ENCODE results near the gene PTPRD. TPM values are rescaled to one million over a fixed set of nuclear protein-coding genes. Genes with fewer than 3 reads are reported as not detected.

PTPRD gene
- total RNA-seq, 2 donors from 2014 or later, result 97.4 to 101 TPM

DNA sequence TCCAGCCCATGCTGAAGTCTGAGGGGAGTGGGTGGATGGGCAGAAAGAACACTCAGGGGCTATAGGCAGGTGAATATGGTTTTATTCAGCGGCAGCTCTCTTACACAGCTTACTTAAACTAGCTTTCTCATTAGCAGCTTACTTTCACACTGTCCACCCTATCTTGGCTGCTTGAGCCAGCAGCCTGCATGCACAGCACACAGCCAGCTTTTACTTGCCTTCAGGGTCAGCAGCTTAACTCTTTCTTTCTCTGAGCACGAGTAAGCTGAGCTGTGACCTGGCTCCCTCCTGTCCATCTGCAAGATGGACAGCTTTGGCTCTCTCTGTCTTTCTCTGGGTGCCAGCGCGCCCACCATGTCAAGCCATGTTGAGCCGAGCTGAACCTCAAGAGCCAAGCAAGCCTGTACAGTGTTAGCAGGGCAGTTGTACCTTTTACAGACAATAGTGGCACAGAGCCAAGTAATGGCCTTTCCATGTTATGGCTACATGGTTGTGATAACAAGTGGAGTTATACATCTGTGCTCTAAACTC, 1054.9 kb downstream of the PTPRD start:
- 75 to 88% methylated on average over 4 to 5 of the region's 5 CpGs for WGBS, 2 experiments (ENCODE audit: insufficient coverage in 1 of 2, insufficient read length in 1 of 2)
- H3K36me3 Mint-ChIP-seq (ENCODE audit: low read depth), result no peaks in the 10 kb centered on the region

GRCh38 chr9:9556865-9557803, 1055.7 kb downstream of the PTPRD start:
- 47 to 83% methylated on average over 1 to 4 of the region's 4 CpGs for WGBS, 2 experiments (ENCODE audit: insufficient coverage in 1 of 2, insufficient read length in 1 of 2)
- TF ChIP-seq CTCF (conservative IDR thresholded peaks at IDR 0.05), result no peak
- Histone ChIP-seq H3K4me1 (ENCODE audit: control insufficient read depth, insufficient read depth, low read length) (peaks cover 9% of the 10 kb centered on the region), H3K9ac (ENCODE audit: extremely low read depth, low read length, poor library complexity, severe bottlenecking) (no peak overlapping the region), H3K27me3 (ENCODE audit: control insufficient read depth, insufficient read depth, low read length, poor library complexity, severe bottlenecking) (peaks cover 15% of the 10 kb centered on the region), H3K4me3 (ENCODE audit: low read length) (no peak overlapping the region), H3K27ac (ENCODE audit: low read depth, low read length) (no peak overlapping the region), H3K36me3 (ENCODE audit: control insufficient read depth, insufficient read depth, low read length) (no peaks in the 10 kb centered on the region), H3K9me3 (ENCODE audit: control insufficient read depth, low read length) (no peaks in the 10 kb centered on the region)
- no peaks in the 10 kb centered on the region for H3K9me3 Mint-ChIP-seq
- H3K27ac Mint-ChIP-seq, result peak overlapping the region; percentile 93
- H3K4me1 Mint-ChIP-seq, result peaks cover 30% of the 10 kb centered on the region
- peaks cover 12% of the 10 kb centered on the region for H3K27me3 Mint-ChIP-seq (ENCODE audit: insufficient read depth)
- H3K36me3 Mint-ChIP-seq (ENCODE audit: low read depth), result no peaks in the 10 kb centered on the region
- peak; percentile 56 for DNase-seq
- peak overlapping the region; percentile 23 for H3K4me3 Mint-ChIP-seq

More for the DNA sequence above, 1054.9 kb downstream of the PTPRD start:
- Histone ChIP-seq H3K9me3 (ENCODE audit: control insufficient read depth, low read length) (no peaks in the 10 kb centered on the region), H3K36me3 (ENCODE audit: control insufficient read depth, insufficient read depth, low read length) (no peaks in the 10 kb centered on the region), H3K4me1 (ENCODE audit: control insufficient read depth, insufficient read depth, low read length) (peaks cover 9% of the 10 kb centered on the region), H3K9ac (ENCODE audit: extremely low read depth, low read length, poor library complexity, severe bottlenecking) (no peak overlapping the region), H3K4me3 (ENCODE audit: low read length) (no peak overlapping the region), H3K27me3 (ENCODE audit: control insufficient read depth, insufficient read depth, low read length, poor library complexity, severe bottlenecking) (peaks cover 15% of the 10 kb centered on the region), H3K27ac (ENCODE audit: low read depth, low read length) (no peak overlapping the region)
- Mint-ChIP-seq H3K27me3 (ENCODE audit: insufficient read depth) (peaks cover 12% of the 10 kb centered on the region), H3K27ac (peak overlapping the region; percentile 93), H3K4me1 (peaks cover 35% of the 10 kb centered on the region), H3K4me3 (peak overlapping the region; percentile 23), H3K9me3 (no peaks in the 10 kb centered on the region)
- TF ChIP-seq CTCF (conservative IDR thresholded peaks at IDR 0.05), result no peak
- peak; percentile 63 for DNase-seq

GRCh38 chr9:9552665-9553064, 1060.1 kb downstream of the PTPRD start:
- H3K9ac ChIP-seq (ENCODE audit: extremely low read depth, low read length, poor library complexity, severe bottlenecking), result no peak overlapping the region
- no peak overlapping the region for H3K27ac ChIP-seq (ENCODE audit: low read depth, low read length)
- no peaks in the 10 kb centered on the region for H3K36me3 ChIP-seq (ENCODE audit: control insufficient read depth, insufficient read depth, low read length)
- no peaks in the 10 kb centered on the region for H3K27me3 ChIP-seq (ENCODE audit: control insufficient read depth, insufficient read depth, low read length, poor library complexity, severe bottlenecking)
- DNase-seq, result no peak
- H3K27ac Mint-ChIP-seq, result no peak overlapping the region
- H3K4me1 ChIP-seq (ENCODE audit: control insufficient read depth, insufficient read depth, low read length), result peaks cover 2% of the 10 kb centered on the region
- H3K4me1 Mint-ChIP-seq, result peaks cover 16% of the 10 kb centered on the region
- no peaks in the 10 kb centered on the region for H3K36me3 Mint-ChIP-seq (ENCODE audit: low read depth)
- H3K4me3 ChIP-seq (ENCODE audit: low read length), result no peak overlapping the region
- TF ChIP-seq CTCF (conservative IDR thresholded peaks at IDR 0.05), result no peak
- H3K9me3 Mint-ChIP-seq, result no peaks in the 10 kb centered on the region
- H3K4me3 Mint-ChIP-seq, result no peak overlapping the region
- no peaks in the 10 kb centered on the region for H3K27me3 Mint-ChIP-seq (ENCODE audit: insufficient read depth)
- no peaks in the 10 kb centered on the region for H3K9me3 ChIP-seq (ENCODE audit: control insufficient read depth, low read length)
- 87 to 92% methylated on average over 1 to 2 of the region's 2 CpGs for WGBS, 2 experiments (ENCODE audit: insufficient coverage in 1 of 2, insufficient read length in 1 of 2)

Measured in endodermal cell (in vitro differentiated cells).